Muscle of leg (tissue), 11 donors: ENCODE results near the gene CGN. TPM values are rescaled to one million over a fixed set of nuclear protein-coding genes. Genes with fewer than 3 reads are reported as not detected.

Source experiments
- DNase-seq: peaks from one replicate; pipeline ENCODE4 v3.0.0; 2013
- H3K27ac ChIP-seq: one replicate; pipeline ENCODE4 v1.5.1; 2013; ENCODE audit warnings: mild to moderate bottlenecking, low read length, control low read depth
- H3K27me3 ChIP-seq: one replicate; pipeline ENCODE4 v1.6.1; 2013; ENCODE audit warnings: low read length; ENCODE audit not compliant: control insufficient read depth, insufficient read depth
- H3K36me3 ChIP-seq: one replicate; pipeline ENCODE4 v1.6.1; 2013; ENCODE audit warnings: low read length; ENCODE audit not compliant: control insufficient read depth, insufficient read depth
- H3K4me1 ChIP-seq: one replicate; pipeline ENCODE4 v1.6.1; 2013; ENCODE audit warnings: low read length; ENCODE audit not compliant: control insufficient read depth, insufficient read depth
- H3K4me3 ChIP-seq: one replicate; pipeline ENCODE4 v1.5.1; 2013; ENCODE audit warnings: low read length, control low read depth
- H3K9me3 ChIP-seq: replicated peaks from 2 replicates; pipeline ENCODE4 v1.6.1; 2013; ENCODE audit warnings: low read depth, low read length; ENCODE audit not compliant: control insufficient read depth
- WGBS: methylation state at CpG from one replicate; pipeline ENCODE4 v1.1.5; 2013; ENCODE audit warnings: missing lambda C conversion rate; ENCODE audit not compliant: insufficient coverage; 5-methylcytosine and 5-hydroxymethylcytosine counted together
- polyA plus RNA-seq, 8 donors: library from polyadenylated mRNA; unstranded; fragments of 120-200 nt; gene quantifications; one replicate each; pipeline versions ENCODE4 v1.2.1 to v1.2.3, GENCODE V29; 2013; ENCODE audit warnings: inconsistent platforms in 1 of 8, low replicate concordance in 1 of 8; ENCODE audit not compliant: insufficient read length in 8 of 8, insufficient read depth in 1 of 8
- total RNA-seq: library from RNA; stranded (reverse); fragments of 120-200 nt; gene quantifications from one replicate; pipeline ENCODE4 v1.2.4, GENCODE V29; 2013

Gene CGN
- total and polyA plus RNA-seq, 9 donors: 0.31 to 6.4 (median 0.83) TPM

- peaks cover 19% of the 10 kb centered on the region for H3K4me1 ChIP-seq
- H3K36me3 ChIP-seq: no peaks in the 10 kb centered on the region
- DNase-seq: peak; percentile 25
- H3K9me3 ChIP-seq: no peaks in the 10 kb centered on the region
- 0% methylated on average over 18 of the region's 23 CpGs for WGBS
- peaks cover 40% of the 10 kb centered on the region for H3K27me3 ChIP-seq
- H3K4me3 ChIP-seq: peak overlapping the region; percentile 67
- peak overlapping the region; percentile 44 for H3K27ac ChIP-seq
These were observed 539 bp downstream of the CGN start for GRCh38 chr1:151511636-151512215.

DNA sequence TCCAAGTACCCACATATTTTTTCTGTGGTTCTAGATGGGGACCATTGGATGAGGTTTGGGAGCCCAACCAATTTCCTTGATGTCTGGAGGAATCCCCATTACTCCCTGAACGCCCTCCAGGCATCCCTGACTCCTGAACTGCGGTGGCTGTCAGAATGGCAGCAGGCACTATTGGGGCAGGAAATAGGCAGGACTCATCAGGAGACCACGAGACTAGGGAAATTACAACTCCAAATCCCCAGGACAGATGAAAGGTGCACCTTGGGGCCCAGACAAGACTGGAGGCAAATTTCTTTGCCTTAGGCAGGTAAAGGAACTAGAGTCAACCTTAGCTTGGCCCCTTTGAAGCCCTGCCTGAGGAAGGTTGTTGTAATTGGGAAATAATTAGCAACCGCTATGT is 1.1 kb downstream of the CGN start:
- Histone ChIP-seq H3K27ac (no peak overlapping the region), H3K27me3 (peaks cover 40% of the 10 kb centered on the region), H3K36me3 (no peaks in the 10 kb centered on the region), H3K4me1 (peaks cover 19% of the 10 kb centered on the region), H3K4me3 (no peak overlapping the region), H3K9me3 (no peaks in the 10 kb centered on the region)
- WGBS: 24% methylated on average over 2 of the region's 4 CpGs
- DNase-seq: no peak

- DNase-seq: no peak
- H3K27ac ChIP-seq: no peak overlapping the region
- H3K36me3 ChIP-seq: no peaks in the 10 kb centered on the region
- peaks cover 19% of the 10 kb centered on the region for H3K4me1 ChIP-seq
- peaks cover 40% of the 10 kb centered on the region for H3K27me3 ChIP-seq
- no peak overlapping the region for H3K4me3 ChIP-seq
- H3K9me3 ChIP-seq: no peaks in the 10 kb centered on the region
- WGBS: 20% methylated on average over 5 of the region's 8 CpGs
These were observed 1.8 kb downstream of the CGN start for GRCh38 chr1:151512801-151513625.

DNA sequence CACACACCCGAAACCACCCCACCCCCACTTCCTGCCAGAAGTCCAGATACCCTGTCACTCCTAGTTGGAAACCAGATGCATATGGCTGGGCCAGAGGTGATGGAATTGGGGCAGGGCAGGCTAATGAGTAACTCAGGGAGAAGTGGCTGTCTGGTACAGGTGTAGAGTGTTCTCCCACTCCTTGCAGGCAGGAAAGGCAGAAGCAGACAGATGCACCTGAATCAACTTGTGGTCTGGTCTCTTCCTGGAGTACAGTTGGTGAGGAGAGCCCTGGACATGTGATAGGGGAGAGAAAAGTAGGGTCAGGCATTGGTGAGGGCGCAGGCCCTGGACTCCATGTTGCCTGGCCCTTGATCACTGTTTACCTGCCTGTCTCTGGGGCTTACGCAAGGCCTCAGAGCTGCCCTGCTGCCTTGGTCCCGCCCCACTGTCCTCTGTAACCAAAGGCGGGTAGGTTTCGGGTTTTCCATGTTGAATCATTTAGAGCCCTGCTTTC is 2.5 kb downstream of the CGN start:
- no peak for DNase-seq
- peaks cover 19% of the 10 kb centered on the region for H3K4me1 ChIP-seq
- no peaks in the 10 kb centered on the region for H3K36me3 ChIP-seq
- 94% methylated on average over 4 of the region's 6 CpGs for WGBS
- peaks cover 40% of the 10 kb centered on the region for H3K27me3 ChIP-seq
- H3K9me3 ChIP-seq: no peaks in the 10 kb centered on the region
- no peak overlapping the region for H3K27ac ChIP-seq
- no peak overlapping the region for H3K4me3 ChIP-seq

- H3K27ac ChIP-seq: no peak overlapping the region
- no peaks in the 10 kb centered on the region for H3K36me3 ChIP-seq
- H3K27me3 ChIP-seq: peaks cover 40% of the 10 kb centered on the region
- peaks cover 19% of the 10 kb centered on the region for H3K4me1 ChIP-seq
- no peak for DNase-seq
- 95% methylated on average over 2 of the region's 4 CpGs for WGBS
- H3K4me3 ChIP-seq: no peak overlapping the region
- no peaks in the 10 kb centered on the region for H3K9me3 ChIP-seq
These were observed 3.2 kb downstream of the CGN start for GRCh38 chr1:151514366-151514765.

GRCh38 chr1:151515265-151515664 is 4.1 kb downstream of the CGN start:
- Histone ChIP-seq H3K27me3 (peaks cover 34% of the 10 kb centered on the region), H3K36me3 (no peaks in the 10 kb centered on the region), H3K4me1 (peaks cover 15% of the 10 kb centered on the region), H3K27ac (no peak overlapping the region), H3K9me3 (no peaks in the 10 kb centered on the region), H3K4me3 (no peak overlapping the region)
- WGBS: 94% methylated on average over 2 of the region's 4 CpGs
- no peak for DNase-seq

DNA sequence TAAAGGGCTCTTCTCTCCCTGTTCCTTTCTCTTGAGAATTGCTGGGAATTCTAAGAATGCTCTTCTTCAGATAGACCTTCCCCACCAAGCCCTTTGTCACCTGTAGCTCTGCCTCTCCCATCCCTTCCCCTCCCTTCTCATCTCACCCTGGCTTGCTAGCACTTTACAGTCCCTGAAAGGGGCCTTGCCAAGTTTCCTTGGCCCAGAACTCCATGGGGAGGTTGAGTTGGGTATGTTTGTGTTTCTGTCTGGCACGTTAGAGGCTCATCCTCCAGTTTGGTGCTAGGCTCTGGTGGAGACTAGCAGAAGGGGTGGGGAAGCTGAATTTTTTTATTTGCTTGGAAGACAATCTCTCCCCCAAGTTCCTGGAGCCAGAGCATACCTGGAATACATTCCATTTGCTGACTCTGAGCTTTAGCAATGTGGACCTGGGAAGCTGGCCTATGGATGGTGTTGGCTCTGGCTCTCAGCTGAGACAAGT is 4.9 kb downstream of the CGN start:
- Histone ChIP-seq H3K9me3 (no peaks in the 10 kb centered on the region), H3K4me1 (peaks cover 11% of the 10 kb centered on the region), H3K36me3 (no peaks in the 10 kb centered on the region), H3K27ac (no peak overlapping the region), H3K4me3 (no peak overlapping the region), H3K27me3 (peaks cover 31% of the 10 kb centered on the region)
- WGBS: no CpG with 5 or more reads among the region's 1 CpG
- DNase-seq: no peak

- WGBS: 97% methylated on average over 10 of the region's 12 CpGs
- Histone ChIP-seq H3K4me3 (no peak overlapping the region), H3K36me3 (no peaks in the 10 kb centered on the region), H3K27me3 (peaks cover 10% of the 10 kb centered on the region), H3K27ac (no peak overlapping the region), H3K4me1 (no peaks in the 10 kb centered on the region), H3K9me3 (no peaks in the 10 kb centered on the region)
- DNase-seq: no peak
These were observed 7.2 kb downstream of the CGN start for GRCh38 chr1:151518431-151518830.

DNA sequence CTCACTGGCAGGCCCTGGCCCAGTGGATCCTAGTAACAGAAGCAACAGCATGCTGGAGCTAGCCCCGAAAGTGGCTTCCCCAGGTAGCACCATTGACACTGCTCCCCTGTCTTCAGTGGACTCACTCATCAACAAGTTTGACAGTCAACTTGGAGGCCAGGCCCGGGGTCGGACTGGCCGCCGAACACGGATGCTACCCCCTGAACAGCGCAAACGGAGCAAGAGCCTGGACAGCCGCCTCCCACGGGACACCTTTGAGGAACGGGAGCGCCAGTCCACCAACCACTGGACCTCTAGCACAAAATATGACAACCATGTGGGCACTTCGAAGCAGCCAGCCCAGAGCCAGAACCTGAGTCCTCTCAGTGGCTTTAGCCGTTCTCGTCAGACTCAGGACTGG is 7.7 kb downstream of the CGN start:
- WGBS: 90% methylated on average over 14 of the region's 15 CpGs
- Histone ChIP-seq H3K27ac (no peak overlapping the region), H3K4me3 (no peak overlapping the region), H3K36me3 (no peaks in the 10 kb centered on the region), H3K9me3 (no peaks in the 10 kb centered on the region), H3K4me1 (no peaks in the 10 kb centered on the region), H3K27me3 (peaks cover 5% of the 10 kb centered on the region)
- no peak for DNase-seq

DNA sequence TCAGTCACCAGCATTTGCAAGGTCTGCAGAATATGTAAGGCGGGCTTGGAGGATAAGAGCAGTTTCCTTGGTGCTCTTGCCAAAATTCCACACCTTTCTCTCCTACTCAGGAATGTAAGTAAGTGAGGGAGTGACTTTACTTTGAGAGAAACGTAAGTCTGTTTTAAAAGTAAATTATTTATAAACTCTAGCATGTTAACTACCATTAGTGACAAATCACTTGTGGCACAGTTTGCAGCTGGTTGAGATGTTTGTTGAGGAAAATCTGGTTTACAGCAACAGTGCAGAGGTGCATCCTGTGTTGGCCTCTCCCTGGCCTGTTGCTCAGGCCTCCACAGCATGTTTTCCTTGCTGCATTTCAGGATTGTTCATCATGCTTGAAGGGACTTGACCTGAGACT is 8.5 kb downstream of the CGN start:
- no CpG with 5 or more reads among the region's 2 CpGs for WGBS
- Histone ChIP-seq H3K36me3 (no peaks in the 10 kb centered on the region), H3K4me1 (no peaks in the 10 kb centered on the region), H3K27ac (no peak overlapping the region), H3K27me3 (no peaks in the 10 kb centered on the region), H3K4me3 (no peak overlapping the region), H3K9me3 (no peaks in the 10 kb centered on the region)
- DNase-seq: no peak
